Colon (tissue), 2 donors: Measurements from ENCODE around the gene GAS2L1.

Experiments used
- FAIRE-seq: peaks from 2 replicates; lab custom pipeline; 2012; peaks lifted over from hg19 to GRCh38; lab: Jason Lieb, UNC
- donor health status: control.
- donor health status: control.

Gene GAS2L1

GRCh38 chr22:29275819-29276565 is 30.5 kb upstream of the GAS2L1 start:
- no peak for FAIRE-seq

- FAIRE-seq, result no peak
Measured at GRCh38 chr22:29277927-29278326, 28.5 kb upstream of the GAS2L1 start.

GRCh38 chr22:29284196-29284595 is 22.3 kb upstream of the GAS2L1 start:
- FAIRE-seq, result no peak

GRCh38 chr22:29288837-29289236 is 17.6 kb upstream of the GAS2L1 start:
- no peak for FAIRE-seq

GRCh38 chr22:29290061-29290460 is 16.4 kb upstream of the GAS2L1 start:
- FAIRE-seq, result no peak

DNA sequence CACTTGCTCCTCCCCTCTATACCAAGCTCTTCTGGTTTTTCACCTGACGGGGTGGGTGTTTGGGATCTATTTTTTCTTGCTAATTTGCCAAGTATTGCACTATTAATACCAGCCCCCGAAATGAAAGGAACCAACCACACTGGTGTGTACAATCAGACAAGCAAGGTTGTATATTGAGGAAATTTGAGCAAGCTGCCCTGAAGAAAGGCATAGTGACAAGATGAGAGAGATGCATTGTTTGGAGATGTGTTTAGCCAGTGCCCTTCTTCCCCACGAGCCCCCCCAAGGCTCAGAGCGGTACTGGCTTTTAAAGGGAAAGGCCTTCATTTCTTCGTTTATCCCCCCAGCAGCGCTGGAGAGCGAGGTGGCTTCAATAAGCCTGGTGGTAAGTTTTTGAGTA is 15.2 kb upstream of the GAS2L1 start:
- no peak for FAIRE-seq

DNA sequence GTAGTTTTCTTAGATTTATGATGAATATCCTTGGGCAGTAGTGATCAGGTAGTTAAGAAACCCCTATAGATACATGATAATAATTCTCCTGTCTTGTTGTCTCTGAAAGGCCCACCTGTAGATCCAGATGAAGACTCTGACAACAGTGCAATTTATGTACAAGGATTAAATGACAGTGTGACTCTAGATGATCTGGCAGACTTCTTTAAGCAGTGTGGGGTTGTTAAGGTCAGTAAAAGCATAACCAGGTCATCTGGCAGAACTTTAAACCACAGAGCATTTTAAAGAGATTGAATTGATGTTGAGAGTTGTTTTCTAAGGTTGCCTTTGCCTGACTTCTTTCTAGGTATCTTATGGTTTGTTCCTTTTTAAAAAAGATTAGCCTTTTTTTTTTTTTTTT is 14.1 kb upstream of the GAS2L1 start:
- FAIRE-seq, result no peak

- FAIRE-seq, result no peak
Measured at GRCh38 chr22:29298641-29299040, 7.8 kb upstream of the GAS2L1 start.

DNA sequence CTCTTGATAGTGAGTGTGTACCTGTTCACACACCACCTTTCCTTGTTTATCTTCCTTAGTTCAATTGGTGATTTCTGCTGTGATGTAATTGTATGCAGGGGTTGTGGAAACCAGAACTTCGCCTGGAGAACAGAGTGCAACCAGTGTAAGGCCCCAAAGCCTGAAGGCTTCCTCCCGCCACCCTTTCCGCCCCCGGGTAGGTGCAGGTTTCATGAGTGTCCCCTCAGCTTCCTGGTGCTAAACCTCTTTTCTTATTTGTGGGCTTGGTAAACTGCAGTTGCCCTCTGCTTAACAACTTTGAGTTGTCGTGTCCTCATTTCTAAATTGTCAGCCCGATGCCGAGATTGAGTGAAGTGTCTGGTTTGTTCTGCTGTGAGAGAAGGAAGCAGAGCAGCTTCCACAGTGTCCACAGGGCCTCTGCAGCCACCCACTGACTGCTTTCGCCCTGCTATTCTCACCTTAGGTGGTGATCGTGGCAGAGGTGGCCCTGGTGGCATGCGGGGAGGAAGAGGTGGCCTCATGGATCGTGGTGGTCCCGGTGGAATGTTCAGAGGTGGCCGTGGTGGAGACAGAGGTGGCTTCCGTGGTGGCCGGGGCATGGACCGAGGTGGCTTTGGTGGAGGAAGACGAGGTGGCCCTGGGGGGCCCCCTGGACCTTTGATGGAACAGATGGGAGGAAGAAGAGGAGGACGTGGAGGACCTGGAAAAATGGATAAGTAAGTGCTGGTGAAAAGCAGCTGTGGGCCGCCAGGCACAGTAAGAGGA is 7.1 kb upstream of the GAS2L1 start:
- FAIRE-seq, result no peak

DNA sequence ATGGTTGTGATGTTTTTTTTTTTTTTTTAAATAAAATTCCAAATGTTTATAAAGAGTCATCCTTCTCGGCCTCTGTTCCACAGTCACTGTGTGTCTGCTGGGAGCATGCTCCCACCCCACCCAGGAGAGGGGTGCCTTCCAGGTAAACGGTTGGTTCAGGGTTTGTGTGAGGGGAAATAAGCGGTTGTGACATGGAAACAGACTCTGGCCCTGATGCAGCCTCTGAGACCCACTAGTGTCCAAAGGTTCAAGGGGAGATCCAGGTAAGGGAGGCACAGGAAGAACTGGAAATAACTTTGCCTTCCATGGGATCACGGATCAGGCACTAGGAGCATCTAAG is 6.0 kb upstream of the GAS2L1 start:
- no peak for FAIRE-seq

- no peak for FAIRE-seq
Measured at GRCh38 chr22:29300807-29301601, 5.4 kb upstream of the GAS2L1 start.

- FAIRE-seq, result no peak
Measured at GRCh38 chr22:29301716-29302401, 4.6 kb upstream of the GAS2L1 start.

- no peak for FAIRE-seq
Measured at GRCh38 chr22:29302402-29302680, 4.1 kb upstream of the GAS2L1 start.

DNA sequence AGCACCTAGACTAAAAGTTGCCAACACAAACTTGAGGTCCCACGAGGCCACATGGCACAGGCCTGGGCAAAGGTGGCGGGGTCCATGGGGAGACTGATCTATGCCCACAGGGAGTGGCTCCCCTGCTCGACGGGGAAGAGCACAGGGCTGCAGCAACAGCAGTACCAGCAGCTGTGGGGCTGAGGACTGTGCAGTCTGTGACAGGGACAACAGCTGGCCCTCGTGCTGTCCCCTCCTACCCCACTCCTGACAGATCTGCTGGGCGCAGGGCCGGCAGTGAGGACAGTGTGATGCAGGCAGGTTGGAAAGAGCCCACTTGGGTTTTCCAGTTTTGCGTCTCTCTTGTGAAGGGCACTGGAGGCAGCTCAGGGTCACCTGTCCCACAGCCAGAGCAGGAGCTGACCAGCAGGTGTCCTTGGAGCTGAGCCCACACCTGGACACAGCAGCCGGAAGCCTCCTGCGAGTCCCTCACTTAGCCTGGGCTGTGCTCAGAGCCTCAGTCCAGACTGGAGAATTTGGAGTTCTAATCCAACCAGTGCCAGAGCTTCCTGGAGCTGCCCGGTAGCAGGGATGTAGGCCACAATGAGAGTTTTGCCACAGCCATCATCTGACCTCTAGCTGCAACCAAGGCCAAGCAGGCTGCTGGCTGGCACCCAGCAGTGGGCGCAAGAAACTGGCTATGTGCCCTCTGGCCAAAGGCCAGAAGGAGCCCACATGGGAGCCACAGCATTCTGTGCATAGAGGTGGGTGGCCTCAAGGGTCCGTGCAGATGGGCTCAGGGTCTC is 3.6 kb upstream of the GAS2L1 start:
- no peak for FAIRE-seq

GRCh38 chr22:29305836-29306174 is 645 bp upstream of the GAS2L1 start:
- FAIRE-seq, result no peak

- no peak for FAIRE-seq
Measured at GRCh38 chr22:29306835-29307595, 565 bp downstream of the GAS2L1 start.

GRCh38 chr22:29307596-29308147 is 1.2 kb downstream of the GAS2L1 start:
- no peak for FAIRE-seq

DNA sequence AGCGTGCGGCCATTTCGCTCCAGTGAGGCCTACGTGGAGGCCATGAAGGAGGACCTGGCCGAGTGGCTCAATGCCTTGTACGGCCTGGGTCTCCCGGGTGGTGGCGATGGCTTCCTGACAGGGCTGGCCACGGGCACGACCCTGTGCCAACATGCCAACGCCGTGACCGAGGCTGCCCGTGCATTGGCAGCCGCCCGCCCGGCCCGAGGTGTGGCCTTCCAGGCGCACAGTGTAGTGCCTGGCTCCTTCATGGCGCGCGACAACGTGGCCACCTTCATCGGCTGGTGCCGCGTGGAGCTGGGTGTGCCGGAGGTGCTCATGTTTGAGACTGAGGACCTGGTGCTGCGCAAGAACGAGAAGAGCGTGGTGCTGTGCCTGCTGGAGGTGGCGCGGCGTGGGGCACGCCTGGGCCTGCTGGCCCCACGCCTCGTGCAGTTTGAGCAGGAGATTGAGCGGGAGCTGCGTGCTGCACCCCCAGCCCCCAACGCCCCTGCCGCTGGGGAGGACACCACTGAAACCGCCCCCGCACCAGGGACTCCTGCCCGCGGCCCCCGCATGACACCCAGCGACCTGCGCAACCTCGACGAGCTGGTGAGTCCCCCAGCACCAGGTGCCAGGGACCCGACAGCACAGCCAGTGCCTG is 1.8 kb downstream of the GAS2L1 start:
- no peak for FAIRE-seq

- no peak for FAIRE-seq
Measured at GRCh38 chr22:29308791-29309262, 2.4 kb downstream of the GAS2L1 start.
